ENCODE measurements around the gene WDPCP.
"Not testable (repeated sequence)": the region's sequence is repeated elsewhere in the genome, so short reads cannot be mapped to it uniquely, and the experiment has no call there.

WDPCP gene

DNA sequence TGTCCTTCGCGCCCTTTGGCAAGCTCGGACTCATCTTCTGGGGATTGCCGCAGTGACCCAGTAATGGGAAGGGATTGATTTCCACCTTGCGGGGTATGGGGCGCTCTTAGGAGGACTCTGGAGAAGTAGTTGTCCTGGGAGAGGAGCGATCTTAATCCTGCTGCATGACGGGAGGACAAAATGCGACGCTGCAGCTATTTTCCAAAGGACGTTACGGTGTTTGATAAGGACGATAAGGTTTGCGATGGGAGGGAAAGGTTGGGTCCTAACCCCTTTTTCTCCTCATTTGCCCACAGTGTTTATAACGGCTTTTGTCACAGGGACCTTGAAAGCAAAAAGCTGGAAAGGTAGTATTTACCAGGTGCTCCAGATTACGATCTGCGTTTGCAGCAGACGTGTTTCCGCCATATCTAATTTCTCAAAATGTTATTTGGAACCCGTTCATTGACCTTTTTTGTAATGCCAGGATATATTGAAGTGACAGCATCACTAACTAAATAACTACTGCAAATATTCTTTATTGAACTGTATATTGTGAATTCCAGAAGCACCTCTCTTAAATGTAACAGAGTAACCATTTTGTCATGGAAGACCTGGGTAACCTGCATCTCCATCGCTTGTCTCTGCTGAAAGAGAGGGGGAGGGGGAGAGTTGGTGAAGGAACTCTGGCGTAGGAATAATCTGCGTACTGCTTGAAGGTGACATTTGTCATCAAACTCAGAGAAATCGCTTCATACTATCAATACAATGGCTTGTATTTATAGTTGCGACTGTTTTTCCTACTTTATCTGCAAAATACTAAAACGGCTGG is 1.1 kb upstream of the WDPCP start:
- Histone ChIP-seq H3K27ac (ENCODE audit: low read depth, low read length) (peak overlapping the region; percentile 32; the same call in 1 of the 2 replicates), H3K9ac (ENCODE audit: low read length) (peak overlapping the region; percentile 83), H3K4me1 (ENCODE audit: control insufficient read depth, insufficient read depth, low read length) (peaks cover 6% of the 10 kb centered on the region), H3K9me3 (ENCODE audit: control insufficient read depth, insufficient read depth, low read depth, low read length) (no peaks in the 10 kb centered on the region), H3K4me3 (ENCODE audit: low read depth, low read length) (peak overlapping the region; percentile 82), H3K27me3 (ENCODE audit: control insufficient read depth, insufficient read depth, low read length) (no peaks in the 10 kb centered on the region), H3K36me3 (ENCODE audit: control insufficient read depth, insufficient read depth, low read length) (peaks cover 26% of the 10 kb centered on the region)

DNA sequence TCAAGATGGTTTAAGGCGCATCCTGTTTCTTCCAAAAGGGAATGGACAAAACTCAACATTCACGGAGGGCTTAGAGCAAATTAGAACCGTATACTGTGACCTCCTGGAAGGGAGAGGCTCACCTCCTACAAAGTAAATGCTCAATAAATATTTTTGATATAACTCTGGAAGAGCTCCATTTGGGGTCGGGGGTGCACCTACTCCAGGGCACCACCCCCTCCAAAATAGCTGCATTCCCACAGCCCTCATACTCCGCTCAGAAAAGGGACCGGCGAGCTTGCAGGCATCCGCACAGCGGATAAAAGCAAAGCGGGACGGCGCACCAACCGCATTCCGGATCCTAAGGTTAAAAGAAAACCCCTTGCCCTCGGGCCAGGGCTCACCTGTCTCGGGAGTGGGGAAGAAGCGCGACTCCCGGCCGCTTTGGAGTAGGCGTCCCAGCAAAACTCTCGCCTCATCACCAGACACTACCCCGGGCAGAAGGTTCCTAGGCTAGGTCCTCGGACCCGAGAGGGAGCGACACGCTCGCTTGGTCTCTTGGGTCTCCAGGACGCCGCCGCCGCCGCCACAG is 378 bp downstream of the WDPCP start:
- Histone ChIP-seq H3K27me3 (ENCODE audit: control insufficient read depth, insufficient read depth, low read length) (no peaks in the 10 kb centered on the region), H3K4me3 (ENCODE audit: low read depth, low read length) (peak overlapping the region; percentile 82), H3K4me1 (ENCODE audit: control insufficient read depth, insufficient read depth, low read length) (peaks cover 6% of the 10 kb centered on the region), H3K9ac (ENCODE audit: low read length) (peak overlapping the region; percentile 70), H3K36me3 (ENCODE audit: control insufficient read depth, insufficient read depth, low read length) (peaks cover 13% of the 10 kb centered on the region), H3K9me3 (ENCODE audit: control insufficient read depth, insufficient read depth, low read depth, low read length) (no peaks in the 10 kb centered on the region), H3K27ac (ENCODE audit: low read depth, low read length) (no peak overlapping the region)

DNA sequence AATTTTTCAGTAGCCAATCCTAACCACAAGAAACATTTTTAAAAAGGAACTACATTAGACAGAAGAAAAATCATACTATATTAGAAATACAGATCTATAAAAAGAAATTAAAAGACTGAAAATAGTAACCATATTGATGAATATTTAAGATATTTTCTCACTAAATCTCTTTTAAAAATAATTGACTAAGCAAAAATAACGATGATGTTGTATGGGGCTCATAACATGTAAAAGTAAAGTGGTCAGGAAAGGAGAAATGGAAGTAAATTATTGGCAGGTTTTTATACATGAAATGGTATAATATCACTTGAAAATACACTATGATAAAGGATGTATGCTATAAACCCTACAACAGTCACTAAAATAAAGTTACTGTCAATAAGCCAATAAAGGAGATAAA is 5.4 kb downstream of the WDPCP start:
- Histone ChIP-seq H3K27ac (ENCODE audit: low read depth, low read length) (no peak overlapping the region), H3K4me3 (ENCODE audit: low read depth, low read length) (no peak overlapping the region), H3K27me3 (ENCODE audit: control insufficient read depth, insufficient read depth, low read length) (no peaks in the 10 kb centered on the region), H3K9ac (ENCODE audit: low read length) (no peak overlapping the region), H3K4me1 (ENCODE audit: control insufficient read depth, insufficient read depth, low read length) (peaks cover 9% of the 10 kb centered on the region; the same call in 1 of the 2 replicates), H3K36me3 (ENCODE audit: control insufficient read depth, insufficient read depth, low read length) (no peaks in the 10 kb centered on the region), H3K9me3 (ENCODE audit: control insufficient read depth, insufficient read depth, low read depth, low read length) (no peaks in the 10 kb centered on the region)

DNA sequence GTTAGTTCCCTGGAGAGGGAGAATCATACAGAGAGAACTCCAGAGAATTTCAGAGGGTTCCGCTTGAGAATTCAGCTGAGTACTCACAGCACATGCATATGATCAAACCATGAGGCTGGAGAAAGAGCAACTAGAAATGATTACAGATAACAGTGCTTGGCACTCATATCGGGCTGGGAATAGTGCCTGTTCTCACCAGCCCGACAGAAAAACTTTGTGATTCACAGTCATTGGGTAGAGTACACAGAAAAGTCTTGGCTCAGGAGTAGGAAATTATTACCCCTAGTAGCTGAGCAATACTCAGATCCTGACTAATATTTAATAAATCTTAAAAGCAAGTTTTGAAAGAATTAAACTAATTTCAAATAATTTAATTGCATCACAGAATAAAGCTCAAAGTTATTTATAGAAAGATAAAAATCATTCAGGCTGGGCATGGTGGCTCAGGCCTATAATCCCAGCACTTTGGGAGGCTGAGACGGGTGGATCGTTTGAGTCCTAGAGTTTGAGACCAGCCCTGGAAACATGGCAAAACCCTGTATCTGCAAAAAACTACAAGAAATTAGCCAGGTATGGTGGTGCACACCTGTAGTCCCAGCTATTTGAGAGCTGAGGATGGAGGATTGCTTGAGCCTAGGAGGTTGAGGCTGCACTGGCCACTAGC is 6.8 kb downstream of the WDPCP start:
- Histone ChIP-seq H3K9ac (ENCODE audit: low read length) (no peak overlapping the region), H3K27ac (ENCODE audit: low read depth, low read length) (no peak overlapping the region), H3K4me1 (ENCODE audit: control insufficient read depth, insufficient read depth, low read length) (peaks cover 9% of the 10 kb centered on the region; the same call in 1 of the 2 replicates), H3K36me3 (ENCODE audit: control insufficient read depth, insufficient read depth, low read length) (no peaks in the 10 kb centered on the region), H3K9me3 (ENCODE audit: control insufficient read depth, insufficient read depth, low read depth, low read length) (no peaks in the 10 kb centered on the region), H3K4me3 (ENCODE audit: low read depth, low read length) (no peak overlapping the region), H3K27me3 (ENCODE audit: control insufficient read depth, insufficient read depth, low read length) (no peaks in the 10 kb centered on the region)

DNA sequence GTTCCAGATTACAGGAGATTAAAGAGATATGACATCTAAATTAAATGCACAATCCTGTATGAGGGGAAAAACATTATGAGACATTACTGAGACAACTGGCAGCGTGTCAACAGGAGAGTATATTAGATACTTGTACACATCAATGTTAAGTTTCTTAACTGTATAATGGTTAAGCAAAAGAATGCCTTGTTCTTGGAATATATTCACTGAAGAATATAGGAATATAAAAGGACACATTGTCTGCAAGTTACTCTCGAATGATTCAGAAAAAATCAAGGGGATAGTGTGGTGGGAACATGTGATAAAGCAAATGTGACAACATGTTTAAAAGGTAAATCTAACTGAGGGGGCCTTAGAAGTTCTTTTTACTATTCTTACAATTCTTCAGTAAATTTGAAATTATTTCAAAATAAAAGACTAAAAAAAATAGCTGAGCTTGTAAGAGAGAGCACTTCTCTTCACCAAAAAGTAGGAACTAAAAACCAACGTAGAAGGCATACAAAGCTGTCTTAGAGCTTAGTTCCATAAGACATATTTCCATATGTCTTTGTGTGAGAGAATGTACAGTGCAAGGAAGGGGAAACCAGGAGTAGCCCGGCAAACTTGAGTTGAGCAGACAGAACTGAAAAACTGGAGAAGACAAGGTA is 7.5 kb downstream of the WDPCP start:
- Histone ChIP-seq H3K27me3 (ENCODE audit: control insufficient read depth, insufficient read depth, low read length) (no peaks in the 10 kb centered on the region), H3K9me3 (ENCODE audit: control insufficient read depth, insufficient read depth, low read depth, low read length) (no peaks in the 10 kb centered on the region), H3K4me3 (ENCODE audit: low read depth, low read length) (no peak overlapping the region), H3K4me1 (ENCODE audit: control insufficient read depth, insufficient read depth, low read length) (peaks cover 9% of the 10 kb centered on the region; the same call in 1 of the 2 replicates), H3K36me3 (ENCODE audit: control insufficient read depth, insufficient read depth, low read length) (no peaks in the 10 kb centered on the region), H3K9ac (ENCODE audit: low read length) (no peak overlapping the region), H3K27ac (ENCODE audit: low read depth, low read length) (no peak overlapping the region)

DNA sequence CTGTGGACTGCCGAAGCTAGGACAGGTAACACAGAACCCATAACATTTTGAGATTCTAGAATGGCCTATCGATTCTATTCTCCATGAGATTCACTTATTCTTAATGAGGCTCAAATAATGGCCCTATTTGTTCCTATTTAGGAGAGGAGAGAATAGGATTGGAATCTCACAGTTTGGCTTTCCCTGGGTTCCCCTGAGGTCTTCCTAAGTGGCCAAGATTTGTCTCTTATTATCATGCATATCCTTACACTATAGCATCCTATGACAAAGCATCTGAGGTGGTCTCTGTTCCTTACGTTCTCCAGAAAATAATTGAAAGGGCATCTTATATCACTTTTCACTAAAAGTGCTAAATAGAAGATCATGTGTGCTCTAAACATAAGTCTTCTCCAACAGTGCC is 9.5 kb downstream of the WDPCP start:
- Histone ChIP-seq H3K27ac (ENCODE audit: low read depth, low read length) (no peak overlapping the region), H3K4me1 (ENCODE audit: control insufficient read depth, insufficient read depth, low read length) (peaks cover 9% of the 10 kb centered on the region; the same call in 1 of the 2 replicates), H3K9me3 (ENCODE audit: control insufficient read depth, insufficient read depth, low read depth, low read length) (peaks cover 12% of the 10 kb centered on the region; the same call in 1 of the 2 replicates), H3K36me3 (ENCODE audit: control insufficient read depth, insufficient read depth, low read length) (no peaks in the 10 kb centered on the region), H3K27me3 (ENCODE audit: control insufficient read depth, insufficient read depth, low read length) (no peaks in the 10 kb centered on the region), H3K9ac (ENCODE audit: low read length) (no peak overlapping the region), H3K4me3 (ENCODE audit: low read depth, low read length) (no peak overlapping the region)

DNA sequence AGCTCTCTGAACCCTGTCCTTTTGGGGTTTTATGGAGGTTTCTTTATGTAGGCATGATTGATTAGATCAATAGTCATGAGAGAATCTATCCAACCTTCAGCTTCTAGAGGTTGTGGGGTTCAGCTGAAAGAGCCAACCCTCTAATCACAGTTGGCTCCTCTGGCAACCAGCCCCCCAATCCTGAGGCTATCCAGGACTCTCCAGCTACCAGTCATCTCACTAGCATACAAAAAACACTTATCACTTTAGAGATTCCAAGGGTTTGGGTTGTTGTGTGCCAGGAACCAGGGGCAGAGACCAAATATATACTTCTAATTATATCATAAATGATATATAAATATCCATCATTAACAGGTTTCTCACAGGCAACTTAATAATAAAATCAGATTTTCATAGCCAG is 11.7 kb downstream of the WDPCP start:
- Histone ChIP-seq H3K4me3 (ENCODE audit: low read depth, low read length) (no peak overlapping the region), H3K4me1 (ENCODE audit: control insufficient read depth, insufficient read depth, low read length) (peaks cover 9% of the 10 kb centered on the region; the same call in 1 of the 2 replicates), H3K36me3 (ENCODE audit: control insufficient read depth, insufficient read depth, low read length) (no peaks in the 10 kb centered on the region), H3K27ac (ENCODE audit: low read depth, low read length) (no peak overlapping the region), H3K9me3 (ENCODE audit: control insufficient read depth, insufficient read depth, low read depth, low read length) (peaks cover 22% of the 10 kb centered on the region; the same call in 1 of the 2 replicates), H3K9ac (ENCODE audit: low read length) (no peak overlapping the region), H3K27me3 (ENCODE audit: control insufficient read depth, insufficient read depth, low read length) (no peaks in the 10 kb centered on the region)

DNA sequence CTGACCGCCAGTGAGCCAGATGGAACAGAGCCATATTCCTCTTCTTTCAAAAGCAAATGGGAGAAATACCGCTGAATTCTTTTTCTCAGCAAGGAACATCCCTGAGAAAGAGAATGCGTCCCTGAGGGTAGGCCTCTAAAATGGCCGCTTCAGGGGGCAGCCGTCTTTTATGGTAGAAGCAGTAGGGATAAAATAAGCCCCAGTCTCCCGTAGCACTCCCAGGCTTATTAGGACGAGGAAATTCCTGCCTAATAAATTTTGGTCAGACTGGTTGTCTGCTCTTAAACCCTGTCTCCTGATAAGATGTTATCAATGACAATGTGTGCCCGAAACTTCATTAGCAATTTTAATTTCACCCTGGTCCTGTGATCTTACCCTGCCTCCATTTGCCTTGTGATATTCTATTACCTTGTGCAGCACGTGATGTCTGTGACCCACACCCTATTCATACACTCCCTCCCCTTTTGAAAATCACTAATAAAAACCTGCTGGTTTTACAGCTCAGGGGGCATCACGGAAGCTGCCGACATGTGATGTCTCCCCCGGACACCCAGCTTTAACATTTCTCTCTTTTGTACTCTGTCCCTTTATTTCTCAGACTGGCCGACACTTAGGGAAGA is 14.4 kb downstream of the WDPCP start:
- peaks cover 26% of the 10 kb centered on the region; the same call in 1 of the 2 replicates for H3K9me3 ChIP-seq (ENCODE audit: control insufficient read depth, insufficient read depth, low read depth, low read length)
- H3K36me3 ChIP-seq (ENCODE audit: control insufficient read depth, insufficient read depth, low read length); H3K4me1 ChIP-seq (ENCODE audit: control insufficient read depth, insufficient read depth, low read length); H3K9ac ChIP-seq (ENCODE audit: low read length); H3K27ac ChIP-seq (ENCODE audit: low read depth, low read length); H3K27me3 ChIP-seq (ENCODE audit: control insufficient read depth, insufficient read depth, low read length); H3K4me3 ChIP-seq (ENCODE audit: low read depth, low read length): not testable (repeated sequence)

DNA sequence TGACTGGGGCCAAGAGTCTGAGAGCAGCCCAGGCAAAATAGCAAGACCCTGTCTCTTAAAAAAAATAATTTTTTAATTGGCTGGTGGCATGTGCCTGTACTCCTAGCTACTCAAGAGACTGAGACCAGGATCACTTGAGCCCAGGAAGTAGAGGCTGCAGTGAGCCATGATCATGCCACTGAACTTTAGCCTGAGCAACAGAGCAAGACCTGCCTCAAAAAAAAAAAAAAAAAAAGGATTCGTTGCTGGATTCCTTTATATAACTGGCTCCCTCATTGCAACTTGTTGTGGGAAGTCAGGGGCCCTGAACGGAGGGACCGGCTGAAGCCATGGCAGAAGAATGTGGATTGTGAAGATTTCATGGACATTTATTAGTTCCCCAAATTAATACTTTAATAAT is 15.3 kb downstream of the WDPCP start:
- not testable (repeated sequence) for H3K27me3 ChIP-seq (ENCODE audit: control insufficient read depth, insufficient read depth, low read length); H3K9ac ChIP-seq (ENCODE audit: low read length); H3K36me3 ChIP-seq (ENCODE audit: control insufficient read depth, insufficient read depth, low read length); H3K4me3 ChIP-seq (ENCODE audit: low read depth, low read length); H3K27ac ChIP-seq (ENCODE audit: low read depth, low read length); H3K4me1 ChIP-seq (ENCODE audit: control insufficient read depth, insufficient read depth, low read length)
- H3K9me3 ChIP-seq (ENCODE audit: control insufficient read depth, insufficient read depth, low read depth, low read length) = peaks cover 26% of the 10 kb centered on the region; the same call in 1 of the 2 replicates

DNA sequence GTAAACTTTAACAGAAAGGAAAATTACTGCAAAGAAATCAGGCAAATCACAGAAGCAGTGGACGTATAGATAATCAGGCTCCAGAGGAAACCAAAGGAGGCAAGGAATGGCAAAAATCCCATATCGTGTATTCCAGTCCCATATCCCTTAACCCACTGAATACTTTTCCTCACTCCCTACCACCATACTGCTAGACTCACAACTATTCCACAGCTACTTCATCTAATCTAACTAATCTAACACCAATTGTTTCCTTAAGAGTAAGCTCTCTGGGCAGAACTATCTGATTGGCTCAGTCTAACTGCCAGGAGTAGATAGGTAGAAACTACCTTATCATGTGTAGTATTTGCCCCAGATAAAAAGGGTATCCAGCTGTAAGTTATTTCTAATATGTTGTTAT is 16.3 kb downstream of the WDPCP start:
- no peaks in the 10 kb centered on the region for H3K27me3 ChIP-seq (ENCODE audit: control insufficient read depth, insufficient read depth, low read length)

More for the DNA sequence above, 16.3 kb downstream of the WDPCP start:
- H3K9ac ChIP-seq (ENCODE audit: low read length) = no peak overlapping the region
- no peak overlapping the region for H3K4me3 ChIP-seq (ENCODE audit: low read depth, low read length)
- no peaks in the 10 kb centered on the region for H3K4me1 ChIP-seq (ENCODE audit: control insufficient read depth, insufficient read depth, low read length)
- H3K27ac ChIP-seq (ENCODE audit: low read depth, low read length) = no peak overlapping the region
- peaks cover 32% of the 10 kb centered on the region; the same call in 1 of the 2 replicates for H3K9me3 ChIP-seq (ENCODE audit: control insufficient read depth, insufficient read depth, low read depth, low read length)
- no peaks in the 10 kb centered on the region for H3K36me3 ChIP-seq (ENCODE audit: control insufficient read depth, insufficient read depth, low read length)

All from HUES6 (cell line).